ENCODE measurements around the gene ABCG1. TPM values are rescaled to one million over a fixed set of nuclear protein-coding genes. Genes with fewer than 3 reads are reported as not detected.

Gene ABCG1
- total and polyA plus RNA-seq, 4 donors: 11.5 to 65.0 (median 35.0) TPM

DNA sequence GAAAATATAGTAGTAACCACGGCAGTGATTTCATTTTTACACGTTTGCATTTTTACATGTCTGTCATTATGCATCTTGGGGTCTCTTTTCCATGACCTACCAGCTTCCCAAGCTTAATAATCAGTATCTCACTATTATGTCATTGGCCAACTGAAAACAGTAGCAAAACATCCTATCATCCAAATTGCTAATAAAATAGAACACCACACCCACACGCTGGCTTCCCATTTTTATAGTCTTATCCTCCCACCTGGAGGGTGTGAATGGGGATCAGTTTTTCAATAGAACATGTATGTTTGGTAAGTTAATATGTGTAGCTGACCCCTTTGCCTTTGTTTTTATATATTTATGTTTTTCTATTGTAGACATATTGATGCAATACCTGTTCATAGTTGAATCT is 84.5 kb downstream of the ABCG1 start:
- WGBS, 2 donors: 66 to 75% methylated on average over 3 of the region's 3 CpGs
- Histone ChIP-seq H3K4me1 (ENCODE audit: control insufficient read depth in 5 of 5, insufficient read depth in 5 of 5, low read length in 5 of 5) (peaks cover 0 to 15% (median 7%) of the 10 kb centered on the region in 5 donors), H3K27ac (ENCODE audit: low read depth in 1 of 2, low read length in 1 of 2) (no peak overlapping the region), H3K27me3 (ENCODE audit: control insufficient read depth in 3 of 3, insufficient read depth in 3 of 3, low read length in 2 of 3) (peaks cover 0 to 4% (median 0%) of the 10 kb centered on the region in 3 donors), H3K9ac (ENCODE audit: insufficient read depth in 1 of 2, low read length in 2 of 2) (no peak overlapping the region), H3K9me3 (ENCODE audit: control insufficient read depth in 4 of 4, insufficient read depth in 3 of 4, low read length in 3 of 4) (no peaks in the 10 kb centered on the region), H3K4me3 (no peak overlapping the region), H3K36me3 (ENCODE audit: control insufficient read depth in 4 of 4, insufficient read depth in 4 of 4, low read length in 4 of 4) (no peaks in the 10 kb centered on the region)
- DNase-seq: no peak
- no peak for ATAC-seq (ENCODE audit: insufficient read depth, low FRiP score)
- TF ChIP-seq, protein P1, sequence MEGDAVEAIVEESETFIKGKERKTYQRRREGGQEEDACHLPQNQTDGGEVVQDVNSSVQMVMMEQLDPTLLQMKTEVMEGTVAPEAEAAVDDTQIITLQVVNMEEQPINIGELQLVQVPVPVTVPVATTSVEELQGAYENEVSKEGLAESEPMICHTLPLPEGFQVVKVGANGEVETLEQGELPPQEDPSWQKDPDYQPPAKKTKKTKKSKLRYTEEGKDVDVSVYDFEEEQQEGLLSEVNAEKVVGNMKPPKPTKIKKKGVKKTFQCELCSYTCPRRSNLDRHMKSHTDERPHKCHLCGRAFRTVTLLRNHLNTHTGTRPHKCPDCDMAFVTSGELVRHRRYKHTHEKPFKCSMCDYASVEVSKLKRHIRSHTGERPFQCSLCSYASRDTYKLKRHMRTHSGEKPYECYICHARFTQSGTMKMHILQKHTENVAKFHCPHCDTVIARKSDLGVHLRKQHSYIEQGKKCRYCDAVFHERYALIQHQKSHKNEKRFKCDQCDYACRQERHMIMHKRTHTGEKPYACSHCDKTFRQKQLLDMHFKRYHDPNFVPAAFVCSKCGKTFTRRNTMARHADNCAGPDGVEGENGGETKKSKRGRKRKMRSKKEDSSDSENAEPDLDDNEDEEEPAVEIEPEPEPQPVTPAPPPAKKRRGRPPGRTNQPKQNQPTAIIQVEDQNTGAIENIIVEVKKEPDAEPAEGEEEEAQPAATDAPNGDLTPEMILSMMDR (IDR thresholded peaks at IDR 0.05; ENCODE audit: control extremely low read depth, extremely low read depth): no peak

GRCh38 chr21:42304556-42305454 is 85.9 kb downstream of the ABCG1 start:
- 76 to 83% methylated on average over 22 of the region's 22 CpGs for WGBS, 2 donors
- no peak overlapping the region for H3K27ac ChIP-seq (ENCODE audit: low read depth in 1 of 2, low read length in 1 of 2)
- H3K36me3 ChIP-seq (ENCODE audit: control insufficient read depth in 4 of 4, insufficient read depth in 4 of 4, low read length in 4 of 4): no peaks in the 10 kb centered on the region
- TF ChIP-seq, protein P1 (IDR thresholded peaks at IDR 0.05; ENCODE audit: control extremely low read depth, extremely low read depth): no peak
- ATAC-seq (ENCODE audit: insufficient read depth, low FRiP score): no peak
- no peak for DNase-seq
- no peak overlapping the region for H3K4me3 ChIP-seq
- peaks cover 0 to 4% (median 0%) of the 10 kb centered on the region in 3 donors for H3K27me3 ChIP-seq (ENCODE audit: control insufficient read depth in 3 of 3, insufficient read depth in 3 of 3, low read length in 2 of 3)
- peaks cover 0 to 10% (median 8%) of the 10 kb centered on the region in 5 donors for H3K4me1 ChIP-seq (ENCODE audit: control insufficient read depth in 5 of 5, insufficient read depth in 5 of 5, low read length in 5 of 5)
- no peak overlapping the region for H3K9ac ChIP-seq (ENCODE audit: insufficient read depth in 1 of 2, low read length in 2 of 2)
- H3K9me3 ChIP-seq (ENCODE audit: control insufficient read depth in 4 of 4, insufficient read depth in 3 of 4, low read length in 3 of 4): no peaks in the 10 kb centered on the region

- no peak overlapping the region for H3K27ac ChIP-seq (ENCODE audit: low read depth in 1 of 2, low read length in 1 of 2)
- peaks cover 0 to 11% (median 7%) of the 10 kb centered on the region in 5 donors for H3K4me1 ChIP-seq (ENCODE audit: control insufficient read depth in 5 of 5, insufficient read depth in 5 of 5, low read length in 5 of 5)
- H3K27me3 ChIP-seq (ENCODE audit: control insufficient read depth in 3 of 3, insufficient read depth in 3 of 3, low read length in 2 of 3): no peaks in the 10 kb centered on the region
- 95 to 97% methylated on average over 33 of the region's 33 CpGs for WGBS, 2 donors
- ATAC-seq (ENCODE audit: insufficient read depth, low FRiP score): no peak
- TF ChIP-seq, protein P1 (IDR thresholded peaks at IDR 0.05; ENCODE audit: control extremely low read depth, extremely low read depth): no peak
- no peak overlapping the region for H3K9ac ChIP-seq (ENCODE audit: insufficient read depth in 1 of 2, low read length in 2 of 2)
- no peak overlapping the region for H3K4me3 ChIP-seq
- no peaks in the 10 kb centered on the region for H3K36me3 ChIP-seq (ENCODE audit: control insufficient read depth in 4 of 4, insufficient read depth in 4 of 4, low read length in 4 of 4)
- DNase-seq: no peak
- H3K9me3 ChIP-seq (ENCODE audit: control insufficient read depth in 4 of 4, insufficient read depth in 3 of 4, low read length in 3 of 4): no peaks in the 10 kb centered on the region
Measured at GRCh38 chr21:42305707-42306147, 86.8 kb downstream of the ABCG1 start.
